Mesodermal cell (in vitro differentiated cells): ENCODE results near the gene KCNJ3.

ENCODE experiments used
- H3K27ac ChIP-seq: 2 replicates; pipeline ENCODE4 v1.7.0; 2013; ENCODE audit warnings: mild to moderate bottlenecking, low read depth, low read length, moderate library complexity; ENCODE audit not compliant: severe bottlenecking
- H3K36me3 ChIP-seq: 2 replicates; pipeline ENCODE4 v1.7.1; 2013; ENCODE audit warnings: mild to moderate bottlenecking, low read length, moderate library complexity; ENCODE audit not compliant: control insufficient read depth, insufficient read depth
- H3K4me1 ChIP-seq: one replicate; pipeline ENCODE4 v1.7.1; 2013; ENCODE audit warnings: mild to moderate bottlenecking, low read length; ENCODE audit not compliant: insufficient read depth, control insufficient read depth, poor library complexity, severe bottlenecking
- H3K4me3 ChIP-seq: 2 replicates; pipeline ENCODE4 v1.7.0; 2013; ENCODE audit warnings: low read length, control low read depth, mild to moderate bottlenecking; ENCODE audit not compliant: insufficient read depth, poor library complexity, severe bottlenecking; ENCODE audit errors: extremely low read depth
- H3K9me3 ChIP-seq: 2 replicates; pipeline ENCODE4 v1.7.1; 2013; ENCODE audit warnings: mild to moderate bottlenecking, low read length, moderate library complexity; ENCODE audit not compliant: control insufficient read depth
- WGBS, 2 experiments: methylation state at CpG; one replicate each; pipeline ENCODE4 v1.1.5; 2013; ENCODE audit warnings: missing lambda C conversion rate in 2 of 2; ENCODE audit not compliant: insufficient coverage in 2 of 2; 5-methylcytosine and 5-hydroxymethylcytosine counted together

Gene KCNJ3

GRCh38 chr2:154692927-154693326 is 5.6 kb upstream of the KCNJ3 start:
- H3K4me3 ChIP-seq, result no peak overlapping the region
- no peaks in the 10 kb centered on the region for H3K9me3 ChIP-seq
- H3K36me3 ChIP-seq, result no peaks in the 10 kb centered on the region
- peaks cover 5% of the 10 kb centered on the region for H3K4me1 ChIP-seq
- 58% methylated on average over 3 of the region's 5 CpGs; no CpG with 5 or more reads in 1 of the 2 experiments for WGBS, 2 experiments
- no peak overlapping the region for H3K27ac ChIP-seq

DNA sequence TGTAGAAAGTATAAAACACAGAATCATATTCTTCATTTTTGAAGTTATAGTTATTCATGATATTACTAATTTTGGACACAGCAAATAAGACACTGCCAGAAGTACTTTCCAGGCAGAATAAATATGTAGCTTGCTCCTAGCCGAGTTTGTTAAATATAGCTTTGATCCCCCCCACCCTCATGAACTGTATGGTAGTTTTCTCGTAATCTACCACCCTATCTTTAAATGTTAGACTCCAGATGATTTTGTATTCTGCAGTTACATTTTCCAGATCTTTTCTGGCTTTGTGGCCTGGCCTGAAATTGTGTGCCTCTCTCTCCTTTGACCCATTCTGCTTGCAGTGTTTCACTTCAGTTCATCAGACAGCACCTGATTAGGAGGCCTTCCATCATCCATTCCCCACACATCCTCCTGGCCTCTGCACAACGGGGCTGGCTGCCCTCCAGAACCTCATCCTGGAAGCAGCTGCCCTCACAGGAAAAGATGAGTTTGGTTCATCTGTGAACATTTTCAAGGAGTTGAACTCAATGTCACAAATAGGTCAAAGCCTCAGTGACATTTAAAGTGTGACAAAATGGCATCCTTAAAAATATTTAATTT is 4.7 kb upstream of the KCNJ3 start:
- Histone ChIP-seq H3K36me3 (no peaks in the 10 kb centered on the region), H3K4me1 (peaks cover 5% of the 10 kb centered on the region), H3K4me3 (no peak overlapping the region), H3K27ac (no peak overlapping the region), H3K9me3 (no peaks in the 10 kb centered on the region)
- 80 to 83% methylated on average over 1 of the region's 3 CpGs for WGBS, 2 experiments

DNA sequence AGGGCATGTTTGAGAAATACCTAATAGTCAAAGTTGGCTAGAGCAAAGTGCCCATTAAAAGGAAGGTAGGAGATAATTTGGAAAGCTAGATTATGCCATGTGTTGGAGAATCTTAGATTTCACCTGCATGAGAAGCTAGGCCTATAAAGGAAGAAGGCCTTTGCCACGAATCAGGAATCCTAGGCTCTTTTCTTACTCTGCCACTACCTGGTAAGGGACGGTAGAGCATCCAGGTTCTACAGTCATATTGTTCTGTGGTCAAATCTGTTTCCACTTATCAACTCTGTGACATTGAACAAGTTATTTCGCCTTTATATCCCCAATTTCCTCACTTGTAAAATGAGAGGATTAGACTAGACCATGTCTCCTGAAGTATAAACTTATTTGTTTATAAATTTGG is 3.6 kb upstream of the KCNJ3 start:
- Histone ChIP-seq H3K27ac (no peak overlapping the region), H3K4me1 (peaks cover 5% of the 10 kb centered on the region), H3K4me3 (no peak overlapping the region), H3K36me3 (no peaks in the 10 kb centered on the region), H3K9me3 (no peaks in the 10 kb centered on the region)
- 56 to 85% methylated on average over 1 to 2 of the region's 3 CpGs for WGBS, 2 experiments

GRCh38 chr2:154696369-154696768 is 2.1 kb upstream of the KCNJ3 start:
- H3K4me1 ChIP-seq, result peaks cover 5% of the 10 kb centered on the region
- H3K4me3 ChIP-seq, result no peak overlapping the region
- 72 to 89% methylated on average over 3 to 4 of the region's 4 CpGs for WGBS, 2 experiments
- H3K27ac ChIP-seq, result no peak overlapping the region
- no peaks in the 10 kb centered on the region for H3K36me3 ChIP-seq
- H3K9me3 ChIP-seq, result no peaks in the 10 kb centered on the region

GRCh38 chr2:154696810-154697417 is 1.6 kb upstream of the KCNJ3 start:
- Histone ChIP-seq H3K4me3 (peak overlapping the region; percentile 43), H3K9me3 (no peaks in the 10 kb centered on the region), H3K27ac (no peak overlapping the region), H3K36me3 (no peaks in the 10 kb centered on the region), H3K4me1 (peaks cover 5% of the 10 kb centered on the region)
- WGBS, 2 experiments, result 43 to 47% methylated on average over 4 to 5 of the region's 8 CpGs

- peaks cover 5% of the 10 kb centered on the region for H3K4me1 ChIP-seq
- H3K4me3 ChIP-seq, result peak overlapping the region; percentile 43
- H3K36me3 ChIP-seq, result no peaks in the 10 kb centered on the region
- 0 to 1% methylated on average over 46 to 53 of the region's 69 CpGs for WGBS, 2 experiments
- no peaks in the 10 kb centered on the region for H3K9me3 ChIP-seq
- H3K27ac ChIP-seq, result no peak overlapping the region
Measured at GRCh38 chr2:154697418-154698252, 860 bp upstream of the KCNJ3 start.

DNA sequence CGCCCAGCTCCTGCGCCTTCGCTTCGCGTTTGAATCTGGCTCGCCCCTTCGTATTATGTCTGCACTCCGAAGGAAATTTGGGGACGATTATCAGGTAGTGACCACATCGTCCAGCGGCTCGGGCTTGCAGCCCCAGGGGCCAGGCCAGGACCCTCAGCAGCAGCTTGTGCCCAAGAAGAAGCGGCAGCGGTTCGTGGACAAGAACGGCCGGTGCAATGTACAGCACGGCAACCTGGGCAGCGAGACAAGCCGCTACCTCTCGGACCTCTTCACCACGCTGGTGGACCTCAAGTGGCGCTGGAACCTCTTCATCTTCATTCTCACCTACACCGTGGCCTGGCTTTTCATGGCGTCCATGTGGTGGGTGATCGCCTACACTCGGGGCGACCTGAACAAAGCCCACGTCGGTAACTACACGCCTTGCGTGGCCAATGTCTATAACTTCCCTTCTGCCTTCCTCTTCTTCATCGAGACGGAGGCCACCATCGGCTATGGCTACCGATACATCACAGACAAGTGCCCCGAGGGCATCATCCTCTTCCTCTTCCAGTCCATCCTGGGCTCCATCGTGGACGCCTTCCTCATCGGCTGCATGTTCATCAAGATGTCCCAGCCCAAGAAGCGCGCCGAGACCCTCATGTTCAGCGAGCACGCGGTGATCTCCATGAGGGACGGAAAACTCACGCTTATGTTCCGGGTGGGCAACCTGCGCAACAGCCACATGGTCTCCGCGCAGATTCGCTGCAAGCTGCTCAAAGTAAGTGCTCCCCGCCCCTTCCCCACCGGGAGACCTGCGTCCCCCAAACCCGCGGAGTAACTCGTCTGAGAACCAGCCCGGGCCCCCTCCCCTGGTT is 453 bp downstream of the KCNJ3 start:
- H3K4me3 ChIP-seq, result peak overlapping the region; percentile 14
- H3K4me1 ChIP-seq, result peaks cover 5% of the 10 kb centered on the region
- no peaks in the 10 kb centered on the region for H3K9me3 ChIP-seq
- H3K27ac ChIP-seq, result no peak overlapping the region
- no peaks in the 10 kb centered on the region for H3K36me3 ChIP-seq
- WGBS, 2 experiments, result 55 to 56% methylated on average over 47 to 52 of the region's 60 CpGs

DNA sequence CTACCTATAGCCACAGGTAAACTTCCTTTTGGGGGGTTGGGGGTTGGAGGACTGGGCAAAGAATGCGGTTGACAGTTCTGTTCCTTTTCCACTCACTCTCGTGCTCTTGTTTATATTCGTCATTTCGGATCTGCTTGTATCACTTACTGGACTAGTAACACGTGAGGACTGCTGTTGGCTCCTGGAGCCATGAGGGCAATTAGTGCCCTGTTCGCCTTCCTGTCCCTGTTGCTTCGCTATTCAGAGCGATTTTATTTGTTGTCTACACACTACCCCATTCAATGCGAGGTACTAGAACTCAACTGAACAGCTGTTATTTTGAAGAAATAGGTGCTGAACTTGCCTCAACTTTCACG is 1.1 kb downstream of the KCNJ3 start:
- WGBS, 2 experiments, result 63 to 82% methylated on average over 7 to 9 of the region's 10 CpGs
- Histone ChIP-seq H3K4me1 (peaks cover 5% of the 10 kb centered on the region), H3K9me3 (no peaks in the 10 kb centered on the region), H3K36me3 (no peaks in the 10 kb centered on the region), H3K27ac (no peak overlapping the region), H3K4me3 (no peak overlapping the region)

DNA sequence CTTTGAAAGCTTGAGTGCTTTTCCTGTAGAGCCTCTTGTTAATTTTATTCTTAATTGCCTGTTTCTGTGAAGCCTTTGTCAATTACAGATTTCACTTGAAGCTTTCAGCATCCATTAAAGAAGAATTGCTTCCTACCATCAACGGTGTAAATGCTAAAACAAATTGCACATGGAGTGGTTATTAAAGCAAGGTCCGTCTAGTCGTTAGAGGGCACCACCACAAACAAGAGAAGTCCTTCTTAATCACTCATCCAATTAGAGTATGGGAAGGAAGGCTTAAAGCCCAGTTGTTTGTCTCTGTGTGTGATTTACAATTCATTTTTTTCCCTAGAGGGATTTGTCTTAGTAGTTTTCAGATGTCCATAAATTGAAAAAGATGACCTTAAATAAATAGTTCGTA is 1.6 kb downstream of the KCNJ3 start:
- Histone ChIP-seq H3K9me3 (no peaks in the 10 kb centered on the region), H3K4me1 (peaks cover 5% of the 10 kb centered on the region), H3K27ac (no peak overlapping the region), H3K36me3 (no peaks in the 10 kb centered on the region), H3K4me3 (no peak overlapping the region)
- no CpG with 5 or more reads among the region's 4 CpGs for WGBS, 2 experiments

GRCh38 chr2:154704991-154705390 is 6.5 kb downstream of the KCNJ3 start:
- 76 to 97% methylated on average over 4 of the region's 4 CpGs for WGBS, 2 experiments
- no peaks in the 10 kb centered on the region for H3K36me3 ChIP-seq
- no peak overlapping the region for H3K4me3 ChIP-seq
- H3K9me3 ChIP-seq, result no peaks in the 10 kb centered on the region
- H3K4me1 ChIP-seq, result no peaks in the 10 kb centered on the region
- no peak overlapping the region for H3K27ac ChIP-seq
